K562 (cell line): ENCODE data around the gene TRERF1. TPM values are rescaled to one million over a fixed set of nuclear protein-coding genes. Genes with fewer than 3 reads are reported as not detected.

Source experiments
- ATAC-seq: fragments of 200-7000 bp; cut with Tn5 transposase; 3 replicates; pipeline ENCODE4 v1.9.1; 2020; ENCODE audit warnings: moderate library complexity
- BruUV-seq: library from RNA; stranded (reverse); fragments of 400-500 nt; replicated peaks from 2 replicates; lab custom pipeline; 2021; lab: Mats Ljungman, UMichigan
- CTCF ChIA-PET: fragments of 300-600 bp; formaldehyde crosslinking; extraction: SDS; loops from one replicate; lab custom pipeline; 2021; ENCODE audit warnings: low intra/inter-chr PET ratio; lab: Yijun Ruan, JAX
- POLR2A ChIA-PET: fragments of 300-600, 350-650 bp; sonication (Branson Sonifier 250); formaldehyde crosslinking; extraction: SDS; loops from one replicate; lab custom pipeline; 2021; ENCODE audit warnings: antibody characterized with exemption, inconsistent platforms; lab: Yijun Ruan, JAX
- DNase-seq, 4 experiments: peaks; one replicate each; pipeline versions ENCODE4 v3.0.0 to v3.0.0-alpha.2; 2011 to 2018; ENCODE audit warnings: low spot score in 3 of 4, mixed read lengths in 3 of 4; ENCODE audit errors: extremely low read depth in 1 of 4
- FAIRE-seq: peaks from 2 replicates; lab custom pipeline; 2011; peaks lifted over from hg19 to GRCh38; lab: Jason Lieb, UNC
- H2AFZ ChIP-seq: 2 replicates; pipeline ENCODE4 v1.6.0; 2011; ENCODE audit warnings: low read depth, low read length, control low read depth, inconsistent platforms
- H3K27ac ChIP-seq: fragments of 200-600 bp; 3 replicates; pipeline ENCODE4 v1.8.0; 2011; ENCODE audit warnings: low read depth, mild to moderate bottlenecking, control low read depth, inconsistent platforms, low read length, moderate library complexity, mixed read lengths; ENCODE audit errors: extremely low read depth
- H3K27me3 ChIP-seq, 2 experiments: fragments of 300-600 bp in 1 of 2; 2 replicates in 1 of 2; 3 replicates in 1 of 2; pipeline versions ENCODE4 v1.6.0 to v1.8.0; 2011; ENCODE audit warnings: inconsistent platforms in 2 of 2, low read length in 2 of 2, mild to moderate bottlenecking in 1 of 2, mixed read lengths in 1 of 2, moderate library complexity in 1 of 2; ENCODE audit not compliant: control insufficient read depth in 2 of 2, insufficient read depth in 2 of 2
- H3K36me3 ChIP-seq: fragments of 300-600 bp; 3 replicates; pipeline ENCODE4 v1.8.0; 2011; ENCODE audit warnings: mild to moderate bottlenecking, low read length, inconsistent platforms; ENCODE audit not compliant: control insufficient read depth, insufficient read depth
- H3K4me1 ChIP-seq, 2 experiments: fragments of 200-600 bp in 1 of 2; replicated peaks in 1 of 2; 2 replicates in 1 of 2; 3 replicates in 1 of 2; pipeline versions ENCODE4 v1.5.1 to v1.8.0; 2011; ENCODE audit warnings: inconsistent platforms in 2 of 2, low read length in 2 of 2, mild to moderate bottlenecking in 1 of 2, mixed read lengths in 1 of 2, moderate library complexity in 1 of 2; ENCODE audit not compliant: control insufficient read depth in 2 of 2, insufficient read depth in 2 of 2
- H3K4me2 ChIP-seq: 2 replicates; pipeline ENCODE4 v1.6.1; 2011; ENCODE audit warnings: low read length, control low read depth, inconsistent platforms, mixed read lengths; ENCODE audit not compliant: insufficient read depth
- H3K4me3 ChIP-seq: fragments of 200-600 bp; sonication (generic), shearing (Covaris generic); 2 replicates; pipeline ENCODE4 v1.5.1; 2016; ENCODE audit warnings: control low read depth, inconsistent platforms
- H3K79me2 ChIP-seq: fragments of 200-600 bp; 3 replicates; pipeline ENCODE4 v1.8.0; 2011; ENCODE audit warnings: low read length, inconsistent platforms; ENCODE audit not compliant: control insufficient read depth, insufficient read depth
- H3K9ac ChIP-seq, 2 experiments: 2 replicates each; pipeline versions ENCODE4 v1.6.0 to v1.6.1; 2011; ENCODE audit warnings: low read depth in 2 of 2, low read length in 2 of 2, control low read depth in 1 of 2, inconsistent platforms in 1 of 2, mild to moderate bottlenecking in 1 of 2, mixed read lengths in 1 of 2; ENCODE audit not compliant: insufficient read depth in 1 of 2
- H3K9me1 ChIP-seq: one replicate; pipeline ENCODE4 v1.6.0; 2011; ENCODE audit warnings: inconsistent platforms, mild to moderate bottlenecking, low read length, moderate library complexity; ENCODE audit not compliant: control insufficient read depth, insufficient read depth
- H3K9me3 ChIP-seq: replicated peaks from 2 replicates; pipeline ENCODE4 v1.5.1; 2011; ENCODE audit warnings: low read depth, low read length, inconsistent platforms; ENCODE audit not compliant: control insufficient read depth, insufficient read depth
- H4K20me1 ChIP-seq: replicated peaks from 2 replicates; pipeline ENCODE4 v1.6.1; 2011; ENCODE audit warnings: low read length, inconsistent platforms, mixed read lengths; ENCODE audit not compliant: control insufficient read depth, insufficient read depth
- ATF1 ChIP-seq, 2 experiments: fragments of 450-650 bp in 1 of 2; IDR thresholded peaks; 2 replicates each; pipeline ENCODE4 v1.6.1; 2016; ENCODE audit warnings: missing compliant biosample characterization in 1 of 2, missing genetic modification characterization in 1 of 2
- GTF3C2 ChIP-seq: IDR thresholded peaks from 3 replicates; pipeline ENCODE4 v1.6.1; 2011; ENCODE audit warnings: borderline replicate concordance, mild to moderate bottlenecking, moderate library complexity; ENCODE audit not compliant: insufficient read length; ENCODE audit errors: extremely low read depth
- POLR2H ChIP-seq: IDR thresholded peaks from 2 replicates; pipeline ENCODE4 v1.6.1; 2016; ENCODE audit warnings: missing genetic modification characterization, low read depth, mild to moderate bottlenecking, control low read depth, missing compliant biosample characterization, moderate library complexity
- RB1 ChIP-seq: fragments of 450-650 bp; IDR thresholded peaks from 2 replicates; pipeline ENCODE4 v1.6.1; 2017; ENCODE audit warnings: low read depth, mild to moderate bottlenecking
- THRAP3 ChIP-seq: fragments of 450-650 bp; IDR thresholded peaks from 2 replicates; pipeline ENCODE4 v1.6.1; 2016; ENCODE audit warnings: mild to moderate bottlenecking, inconsistent platforms, borderline replicate concordance
- ZNF121 ChIP-seq: sonication (generic); formaldehyde crosslinking; conservative IDR thresholded peaks from 2 replicates; pipeline ENCODE4 v1.8.0; 2022; ENCODE audit warnings: missing genetic modification reagents
- WGBS: fragments of 100-300 bp; shearing (Covaris generic); methylation state at CpG from one replicate; pipeline ENCODE4 v1.1.6; 2016; ENCODE audit warnings: low coverage, mixed read lengths; ENCODE audit not compliant: insufficient coverage; ENCODE audit errors: missing lambda C conversion rate; 5-methylcytosine and 5-hydroxymethylcytosine counted together
- in situ Hi-C: fragments of 300-500 bp; cut with MboI; formaldehyde crosslinking; loops from 4 replicates; pipeline ENCODE4 v1.15.0; 2018; ENCODE audit warnings: inconsistent platforms, mixed read lengths
- intact Hi-C: fragments of 100-400 bp; cut with micrococcal nuclease; formaldehyde crosslinking; loops from 2 replicates; pipeline ENCODE4 v1.14.2; 2022
- polyA plus RNA-seq, 8 experiments: library from polyadenylated mRNA; depleted of rRNA in 4 of 8; stranded (reverse) in 5 of 8; unstranded in 3 of 8; fragments of >200 nt; fragmentation: Nextera tagmentation in 2 of 8; fragmentation: Illumina TruSeq in 1 of 8; extraction: Ambion mirVana in 2 of 8; extraction: Trizol in 1 of 8; gene quantifications; 2 replicates each; pipeline versions ENCODE4 v1.2.1 to v1.2.3, GENCODE V29; 2011 to 2014; ENCODE audit warnings: inconsistent platforms in 1 of 8, missing spikeins in 1 of 8
- total RNA-seq, 7 experiments: library from RNA; depleted of rRNA in 6 of 7; stranded (reverse); fragments of >200 nt in 6 of 7; fragmentation: Illumina TruSeq in 2 of 7; extraction: Trizol in 2 of 7; gene quantifications; 2 replicates each; pipeline versions ENCODE4 v1.2.1 to v1.2.3, GENCODE V29; 2011 to 2021; ENCODE audit warnings: low replicate concordance in 1 of 7

Gene TRERF1
- total and polyA plus RNA-seq, 9 of the 15 experiments (the other 6 are each of a cell fraction or from before 2014, with no cell fraction given), result 0.04 to 0.20 (median 0.07) TPM; not detected in 3

DNA sequence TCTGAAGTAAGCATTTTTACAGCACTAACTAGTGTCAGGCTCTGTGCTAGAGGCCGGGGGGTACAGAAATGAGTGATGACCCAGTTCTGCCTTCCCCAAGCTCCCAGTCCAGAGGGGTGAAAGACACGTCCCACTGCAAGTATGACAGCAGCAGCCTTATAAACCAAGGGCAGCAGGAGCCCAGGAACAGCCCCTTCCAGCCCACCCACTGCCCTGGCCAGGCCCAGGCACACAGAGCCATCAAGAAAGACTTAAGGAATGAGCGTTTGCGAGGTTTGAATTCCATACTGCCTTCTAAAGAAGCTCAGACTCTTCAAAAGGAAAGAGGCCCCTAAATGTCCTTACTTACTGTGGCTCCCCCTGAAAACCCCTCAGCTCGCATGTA is 10.0 kb downstream of the TRERF1 start:
- Histone ChIP-seq H4K20me1 (no peaks in the 10 kb centered on the region; the same call in 1 of the 2 replicates), H3K4me3 (no peak overlapping the region), H3K36me3 (no peaks in the 10 kb centered on the region), H3K9me1 (no peaks in the 10 kb centered on the region), H3K4me2 (no peak overlapping the region), H3K27me3 (peaks cover 44 to 63% of the 10 kb centered on the region in 2 experiments; a peak in 4 of 5 replicates), H3K9ac (no peak overlapping the region), H3K27ac (no peak overlapping the region), H2AFZ (no peak overlapping the region), H3K79me2 (no peaks in the 10 kb centered on the region), H3K4me1 (peaks cover 0 to 3% of the 10 kb centered on the region in 2 experiments; a peak in 1 of 5 replicates), H3K9me3 (0 out of 2 replicates have a peak, but pooled peaks cover 2% of the 10 kb centered on the region)
- TF ChIP-seq THRAP3 (no peak), ZNF121 (no peak), POLR2H (no peak), ATF1 (CRISPR knock-in tag; IDR thresholded peaks at IDR 0.05) (no peak), ATF1 (tag; IDR thresholded peaks at IDR 0.05) (no peak), GTF3C2 (no peak), RB1 (no peak)
- WGBS, result 10% methylated on average over 5 of the region's 5 CpGs
- ChIA-PET CTCF (no interaction called here), POLR2A (interaction anchor here (0.5 to 1.8 kb wide), 8 partner anchors 12 to 782 kb away, joined by 3 to 6 read pairs (median 3); no protein-coding TSS in a partner anchor)
- intact Hi-C loops, result no loop called here
- DNase-seq, result no peak
- in situ Hi-C loops, result no loop called here
- BruUV-seq, result no TSS peak
- no peak for ATAC-seq
- no peak for FAIRE-seq
